ENCODE results near the gene PITPNC1. TPM values are rescaled to one million over a fixed set of nuclear protein-coding genes. Genes with fewer than 3 reads are reported as not detected.

The PITPNC1 gene
- total and polyA plus RNA-seq, 2 of the 13 experiments (the other 11 are each of a cell fraction or from before 2014, with no cell fraction given) = 4.1 to 5.7 TPM

- TF ChIP-seq MAFF (IDR thresholded peaks at IDR 0.05; ENCODE audit: low read depth, low read length) (no peak), ZNF782 (CRISPR knock-in tag; IDR thresholded peaks at IDR 0.05; ENCODE audit: borderline replicate concordance) (no peak; the same call in 1 of the 2 replicates), BRF2 (CRISPR knock-in tag; IDR thresholded peaks at IDR 0.05) (no peak), ZFAT (CRISPR knock-in tag; conservative IDR thresholded peaks at IDR 0.05) (no peak), NR2C2 (CRISPR knock-in tag; IDR thresholded peaks at IDR 0.05; ENCODE audit: borderline replicate concordance) (peak; percentile 47; the same call in 1 of the 2 replicates), ZNF230 (CRISPR knock-in tag; IDR thresholded peaks at IDR 0.05) (no peak), ZNF639 (CRISPR knock-in tag; conservative IDR thresholded peaks at IDR 0.05) (0 out of 2 replicates have a peak, but pooled peaks have one; percentile 26), SRSF9 (IDR thresholded peaks at IDR 0.05; ENCODE audit: borderline replicate concordance, insufficient read depth, low read depth, low read length, poor library complexity, severe bottlenecking) (no peak), ZNF777 (CRISPR knock-in tag; IDR thresholded peaks at IDR 0.05) (peak; percentile 87), GZF1 (CRISPR knock-in tag; IDR thresholded peaks at IDR 0.05) (peak; percentile 12; the same call in 1 of the 2 replicates), ATM (IDR thresholded peaks at IDR 0.05; ENCODE audit: borderline replicate concordance) (no peak), SPEN (CRISPR knock-in tag; IDR thresholded peaks at IDR 0.05; ENCODE audit: low read depth) (peak; percentile 73; the same call in 1 of the 2 replicates), ZNF337 (CRISPR knock-in tag; IDR thresholded peaks at IDR 0.05; ENCODE audit: borderline replicate concordance, low read depth) (no peak), FIP1L1 (IDR thresholded peaks at IDR 0.05; ENCODE audit: borderline replicate concordance, insufficient read depth, low read depth, low read length) (no peak), ZEB1 (IDR thresholded peaks at IDR 0.05; ENCODE audit: insufficient replicate concordance, low read depth) (no peak), ZNF513 (CRISPR knock-in tag; conservative IDR thresholded peaks at IDR 0.05) (no peak), TFE3 (CRISPR knock-in tag; IDR thresholded peaks at IDR 0.05) (no peak), ZNF678 (CRISPR knock-in tag; IDR thresholded peaks at IDR 0.05) (0 out of 2 replicates have a peak, but pooled peaks have one; percentile 18), FOSL1 (CRISPR knock-in tag; IDR thresholded peaks at IDR 0.05; ENCODE audit: borderline replicate concordance) (no peak), MZF1 (CRISPR knock-in tag; IDR thresholded peaks at IDR 0.05; ENCODE audit: borderline replicate concordance) (no peak), TEF (CRISPR knock-in tag; IDR thresholded peaks at IDR 0.05) (no peak), ZNF749 (CRISPR knock-in tag; IDR thresholded peaks at IDR 0.05; ENCODE audit: borderline replicate concordance) (no peak), DNMT3B (CRISPR knock-in tag; conservative IDR thresholded peaks at IDR 0.05) (no peak), RFX1 (IDR thresholded peaks at IDR 0.05) (no peak)
Observed at GRCh38 chr17:67376737-67377487, at the start of gene PITPNC1 (continued).
